Psoas muscle (tissue), 8 donors: ENCODE data around the gene FMNL2. TPM values are rescaled to one million over a fixed set of nuclear protein-coding genes. Genes with fewer than 3 reads are reported as not detected.
A peak's percentile ranks its signal among the peaks of the same experiment; 100 is the strongest.

Experiments
- ATAC-seq, 4 donors: fragments of 200-7000 bp; cut with Tn5 transposase; one replicate each; pipeline ENCODE4 v1.9.1; 2020; ENCODE audit warnings: moderate library complexity in 3 of 4, mild to moderate bottlenecking in 2 of 4
- DNase-seq, 2 donors: peaks; one replicate each; pipeline ENCODE4 v3.0.0-alpha.2; 2020
- H3K27ac ChIP-seq: fragments of 200-600 bp; one replicate; pipeline ENCODE4 v1.8.0; 2022
- H3K27me3 ChIP-seq, 3 donors: fragments of 200-600 bp in 1 of 3; one replicate each; pipeline versions ENCODE4 v1.6.1 to v1.8.0; 2013 to 2022; ENCODE audit warnings: low read length in 2 of 3, mild to moderate bottlenecking in 2 of 3, moderate library complexity in 1 of 3; ENCODE audit not compliant: insufficient read depth in 3 of 3
- H3K36me3 ChIP-seq, 2 donors: fragments of 200-600 bp in 1 of 2; one replicate each; pipeline versions ENCODE4 v1.6.1 to v1.8.0; 2013 to 2022; ENCODE audit warnings: low read depth in 1 of 2, mild to moderate bottlenecking in 1 of 2, moderate library complexity in 1 of 2; ENCODE audit not compliant: insufficient read depth in 1 of 2
- H3K4me1 ChIP-seq: fragments of 200-600 bp; one replicate; pipeline ENCODE4 v1.8.0; 2022
- H3K4me3 ChIP-seq: fragments of 200-600 bp; one replicate; pipeline ENCODE4 v1.8.0; 2022; ENCODE audit warnings: mild to moderate bottlenecking
- H3K9me3 ChIP-seq: fragments of 200-600 bp; one replicate; pipeline ENCODE4 v1.8.0; 2022
- CTCF ChIP-seq: fragments of 200-600 bp; IDR thresholded peaks from one replicate; pipeline ENCODE4 v1.8.0; 2022; ENCODE audit warnings: antibody characterized with exemption
- WGBS, 3 donors: extraction: QIAGEN DNeasy Blood & Tissue Kit; methylation state at CpG; one replicate each; pipeline versions ENCODE4 v1.1.6 to v1.1.7; 2013; 5-methylcytosine and 5-hydroxymethylcytosine counted together
- intact Hi-C, 2 donors: fragments of 100-400 bp; cut with DNase I; formaldehyde crosslinking; loops; one replicate each; pipeline versions ENCODE4 v1.11.0 to v1.14.2; 2022
- polyA plus RNA-seq, 3 donors: library from polyadenylated mRNA; stranded (reverse); fragments of 200-250 nt; gene quantifications; one replicate each; pipeline ENCODE4 v1.2.3, GENCODE V29; 2013
- total RNA-seq, 4 donors: library from RNA; stranded (reverse); fragmentation: NEBNext Ultra II Directional in 2 of 4; extraction: Animal tissue kit (Norgen Biotek cat#: 25700) in 2 of 4; gene quantifications; one replicate each; pipeline versions ENCODE4 v1.2.1 to v1.2.4, GENCODE V29; 2021 to 2023
- donor health status: healthy with polysubstance abuse.
- donor health status: DM: no; HTN: no; CAD: no; lungs with moderate emphysema.
- donor health status: Bipolar disorder and iron deficiency.
- donor health status: healthy.
- donor health status: DM: yes; HTN: yes; CAD: no.
- donor health status: DM: no; HTN: no; CAD: no.
- donor health status: DM: no; HTN: no; CAD: no.
- donor health status: DM: yes; HTN: yes; CAD: no.

The FMNL2 gene
- total and polyA plus RNA-seq, 7 donors = 6.6 to 18.2 (median 11.0) TPM

- no peak overlapping the region for H3K27ac ChIP-seq
- H3K4me3 ChIP-seq = no peak overlapping the region
- peaks cover 18% of the 10 kb centered on the region for H3K4me1 ChIP-seq
- intact Hi-C loops = loop anchor here in 1 of 2 donors (5.0 kb wide), 1 partner anchor 225 kb away; the partner anchor contains the start of gene FMNL2
- ATAC-seq = no peak
- no peaks in the 10 kb centered on the region for H3K27me3 ChIP-seq
- TF ChIP-seq CTCF = no peak
- WGBS, 3 donors = 91 to 97% (median 96%) methylated on average over 2 of the region's 2 CpGs
- no peak for DNase-seq
- H3K36me3 ChIP-seq = peaks cover 7 to 8% of the 10 kb centered on the region in 2 donors
- no peaks in the 10 kb centered on the region for H3K9me3 ChIP-seq
These were observed 227.4 kb downstream of the FMNL2 start for GRCh38 chr2:152562198-152562884.

- no peak for TF ChIP-seq CTCF
- DNase-seq (no peak), ATAC-seq (peak in 3 of 4 donors; percentile 27 to 46 (median 42))
- Histone ChIP-seq H3K4me3 (no peak overlapping the region), H3K27me3 (no peaks in the 10 kb centered on the region), H3K9me3 (no peaks in the 10 kb centered on the region), H3K36me3 (peaks cover 7 to 8% of the 10 kb centered on the region in 2 donors), H3K4me1 (peaks cover 10% of the 10 kb centered on the region), H3K27ac (peak overlapping the region; percentile 14)
- intact Hi-C loops = loop anchor here in 1 of 2 donors (5.0 kb wide), 1 partner anchor 226 kb away; the partner anchor contains the start of gene FMNL2
- 30 to 37% (median 33%) methylated on average over 5 of the region's 5 CpGs for WGBS, 3 donors
These were observed 228.8 kb downstream of the FMNL2 start for GRCh38 chr2:152563764-152564163.

GRCh38 chr2:152564754-152565551 is 230.0 kb downstream of the FMNL2 start:
- TF ChIP-seq CTCF = no peak
- Histone ChIP-seq H3K36me3 (peaks cover 7 to 8% of the 10 kb centered on the region in 2 donors), H3K9me3 (no peaks in the 10 kb centered on the region), H3K4me1 (peaks cover 10% of the 10 kb centered on the region), H3K4me3 (no peak overlapping the region), H3K27me3 (no peaks in the 10 kb centered on the region), H3K27ac (no peak overlapping the region)
- intact Hi-C loops = loop anchor here in 1 of 2 donors (5.0 kb wide), 1 partner anchor 228 kb away; the partner anchor contains the start of gene FMNL2
- whole genome bisulfite sequencing, 3 donors = 77 to 88% (median 77%) methylated on average over 4 of the region's 4 CpGs
- peak in 2 of 4 donors; percentile 34 to 39 for ATAC-seq
- DNase-seq = no peak

GRCh38 chr2:152565884-152566727 is 231.1 kb downstream of the FMNL2 start:
- intact Hi-C loops = no loop called here
- Histone ChIP-seq H3K4me3 (no peak overlapping the region), H3K9me3 (no peaks in the 10 kb centered on the region), H3K27ac (no peak overlapping the region), H3K4me1 (peaks cover 19% of the 10 kb centered on the region), H3K27me3 (no peaks in the 10 kb centered on the region), H3K36me3 (peaks cover 3 to 4% of the 10 kb centered on the region in 2 donors)
- ATAC-seq = no peak
- TF ChIP-seq CTCF = no peak
- WGBS, 3 donors = 87 to 93% (median 88%) methylated on average over 9 of the region's 9 CpGs
- DNase-seq = no peak
